ENCODE results near the gene RFX4. TPM values are rescaled to one million over a fixed set of nuclear protein-coding genes. Genes with fewer than 3 reads are reported as not detected.
"Not testable (repeated sequence)": the region's sequence is repeated elsewhere in the genome, so short reads cannot be mapped to it uniquely, and the experiment has no call there.

Gene RFX4
- total RNA-seq, 1 donor from 2014 or later, result not detected

DNA sequence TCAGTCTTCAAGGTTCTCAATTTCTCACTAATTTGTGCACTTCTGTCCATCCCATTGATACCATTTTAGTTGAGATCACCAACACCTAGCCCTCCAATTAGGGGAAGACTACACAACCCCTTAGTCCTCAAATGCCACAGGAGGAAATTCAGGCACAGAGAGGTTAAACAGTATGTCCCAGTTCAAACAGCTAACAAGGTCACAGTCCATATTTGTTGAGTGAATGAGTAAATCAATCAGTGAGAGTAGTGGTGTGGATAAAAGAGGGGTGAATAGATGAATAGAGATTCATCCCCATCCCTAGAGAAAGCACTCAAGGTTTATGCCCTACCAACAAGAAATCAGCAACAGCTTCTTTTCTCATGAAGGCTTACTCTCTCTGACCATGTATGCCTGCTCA, 97.5 kb downstream of the RFX4 start:
- intact Hi-C loops (cut with DNase I), result loop anchor here (5.0 kb wide), 1 partner anchor 162 kb away; no protein-coding TSS in a partner anchor
- DNase-seq (ENCODE audit: low spot score), result no peak

DNA sequence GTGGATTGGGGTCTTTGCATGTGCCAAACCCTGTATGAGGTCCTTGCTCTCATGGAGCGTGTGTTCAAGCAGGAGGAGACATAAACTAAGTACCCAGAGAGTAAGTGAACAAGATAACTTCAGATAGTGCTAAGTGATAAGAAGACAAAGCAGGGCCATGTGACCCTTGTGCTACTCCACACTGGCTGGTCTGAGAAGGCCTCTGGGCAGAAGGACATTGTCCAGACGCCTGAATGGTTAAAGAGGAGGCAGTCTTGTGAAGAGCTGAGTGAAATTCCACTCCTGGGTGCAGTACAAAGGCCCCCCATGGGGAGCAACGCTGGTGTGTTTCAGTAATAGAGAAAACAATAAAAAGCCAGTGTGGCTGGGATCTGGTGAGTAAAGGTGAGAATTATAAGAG, 98.4 kb downstream of the RFX4 start:
- intact Hi-C loops (cut with DNase I), result loop anchor here (5.0 kb wide), 1 partner anchor 161 kb away; no protein-coding TSS in a partner anchor
- DNase-seq (ENCODE audit: low spot score), result no peak

DNA sequence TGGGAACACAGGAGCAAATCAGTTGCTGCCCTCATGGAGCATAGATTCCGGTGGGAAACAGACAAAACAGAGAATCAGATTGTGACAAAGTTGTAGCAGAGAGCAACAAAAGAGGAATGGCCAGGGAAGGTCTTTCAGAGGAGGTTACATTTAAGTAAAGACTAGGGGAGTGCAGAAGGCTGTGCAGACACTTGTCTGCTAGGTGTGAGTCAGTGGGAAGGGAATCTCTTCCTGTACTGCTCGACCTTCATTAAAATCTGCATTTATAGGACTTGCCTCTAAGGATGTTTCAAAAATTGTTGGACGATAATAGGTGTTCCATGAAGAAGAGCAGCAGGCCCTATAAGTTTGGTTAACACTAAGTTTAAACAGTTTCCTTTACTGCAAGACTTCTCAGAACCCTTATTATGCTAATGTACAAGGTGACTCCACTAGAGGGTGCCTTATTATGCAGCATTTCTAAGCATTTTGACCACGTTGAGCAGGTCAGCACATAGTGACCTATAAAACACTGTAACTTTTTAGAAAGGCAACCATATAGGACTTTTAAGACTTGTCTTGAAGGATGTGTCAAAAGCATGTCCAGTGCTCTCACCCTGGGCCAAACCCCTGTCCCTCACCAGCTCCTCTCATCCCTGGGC, 99.9 kb downstream of the RFX4 start:
- DNase-seq (ENCODE audit: low spot score), result no peak
- intact Hi-C loops (cut with DNase I), result loop anchor here (5.0 kb wide), 1 partner anchor 160 kb away; no protein-coding TSS in a partner anchor

DNA sequence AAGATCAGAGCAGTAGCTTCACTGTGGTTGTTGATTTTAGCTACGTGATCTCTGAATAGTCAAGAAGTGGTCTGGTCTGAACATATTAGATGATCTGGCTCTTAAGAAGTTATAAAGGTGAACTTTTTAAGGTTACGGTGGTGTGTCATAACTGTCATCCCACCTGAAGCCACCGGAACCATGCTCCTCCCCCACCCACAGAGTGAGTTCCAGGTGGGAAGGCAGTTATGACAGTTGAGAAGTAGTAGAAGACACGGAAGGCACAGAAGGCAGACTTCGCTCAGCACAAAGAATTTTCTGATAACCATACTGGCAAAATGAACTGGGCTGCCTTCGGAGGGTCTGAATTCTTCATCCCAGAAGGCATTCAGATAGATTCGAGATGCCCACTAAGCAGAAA, 101.7 kb downstream of the RFX4 start:
- intact Hi-C loops (cut with DNase I), result loop anchor here (5.0 kb wide), 1 partner anchor 158 kb away; no protein-coding TSS in a partner anchor
- DNase-seq (ENCODE audit: low spot score), result no peak

DNA sequence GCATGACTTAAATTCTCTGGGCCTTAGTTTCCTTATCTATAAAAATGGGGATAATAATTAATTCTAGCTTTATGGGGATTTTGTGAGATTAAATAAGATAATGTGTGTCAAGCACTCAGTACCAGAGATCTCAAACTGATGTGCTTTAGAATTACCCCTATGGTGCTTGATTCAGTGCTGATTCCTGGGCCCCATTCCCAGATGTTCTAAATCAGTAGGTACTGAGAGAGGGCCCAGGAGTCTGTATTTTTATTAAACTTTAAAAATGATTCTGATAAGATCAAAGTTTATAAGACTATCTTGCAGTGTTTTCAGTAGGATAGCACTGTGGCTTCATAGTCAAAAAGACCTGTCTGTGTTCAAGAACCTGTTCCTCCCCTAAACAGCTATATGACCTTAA, 102.6 kb downstream of the RFX4 start:
- no peak for DNase-seq (ENCODE audit: low spot score)
- intact Hi-C loops (cut with DNase I), result no loop called here

DNA sequence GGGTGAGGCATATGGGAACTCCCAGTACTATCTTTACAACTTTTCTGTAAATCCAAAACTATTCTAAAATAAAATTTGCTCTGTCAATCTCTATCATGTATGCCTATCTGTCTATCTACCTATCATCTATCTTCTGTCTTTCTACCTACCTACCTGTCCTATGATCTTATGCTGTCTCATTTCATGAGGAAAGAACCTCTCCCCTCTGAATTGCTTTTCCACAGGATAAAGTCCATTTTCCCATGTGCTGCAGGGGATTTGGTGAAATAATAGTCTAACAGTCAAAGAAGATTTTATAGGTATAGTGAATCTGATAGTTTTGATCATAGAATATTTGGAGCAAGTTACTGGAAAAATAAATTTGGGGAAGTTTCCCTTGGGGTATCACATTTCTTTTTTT, 104.9 kb downstream of the RFX4 start:
- intact Hi-C loops (cut with DNase I), result no loop called here
- DNase-seq (ENCODE audit: low spot score), result no peak

DNA sequence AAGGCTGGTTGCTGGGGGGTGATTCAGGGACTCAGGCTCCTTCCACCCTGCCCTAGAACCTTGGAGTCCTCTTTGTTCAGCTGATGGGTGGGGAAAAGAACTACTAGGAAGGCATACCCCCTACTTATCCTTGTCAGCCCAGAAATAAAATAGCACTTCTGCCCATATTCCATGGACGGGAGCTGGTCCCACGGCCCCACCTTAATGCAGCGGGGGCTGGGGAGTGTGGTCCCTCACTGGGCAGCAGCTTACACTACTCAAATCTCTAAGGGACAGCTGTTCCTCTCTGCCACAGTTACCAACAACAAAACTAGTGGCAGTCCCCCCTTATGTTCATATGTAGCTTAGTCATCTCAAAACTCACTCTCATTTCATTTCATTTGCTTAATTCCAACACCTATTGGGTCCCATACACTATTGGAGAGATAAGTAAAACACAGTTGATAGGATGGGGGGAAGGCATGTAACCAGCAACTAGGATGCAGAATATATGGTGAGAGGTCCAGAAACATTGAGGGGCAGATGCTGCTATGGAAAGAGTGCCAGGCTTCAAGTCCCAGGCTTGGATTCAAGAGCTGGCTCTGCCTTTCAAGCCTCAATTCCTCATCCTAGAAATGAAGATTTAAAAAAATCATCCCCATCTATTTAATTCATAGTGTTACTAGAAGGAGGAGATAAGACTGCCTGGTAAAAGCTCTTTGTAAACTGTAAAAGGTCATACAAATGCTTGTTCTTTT, 107.9 kb downstream of the RFX4 start:
- no peak for DNase-seq (ENCODE audit: low spot score)
- intact Hi-C loops (cut with DNase I), result no loop called here

DNA sequence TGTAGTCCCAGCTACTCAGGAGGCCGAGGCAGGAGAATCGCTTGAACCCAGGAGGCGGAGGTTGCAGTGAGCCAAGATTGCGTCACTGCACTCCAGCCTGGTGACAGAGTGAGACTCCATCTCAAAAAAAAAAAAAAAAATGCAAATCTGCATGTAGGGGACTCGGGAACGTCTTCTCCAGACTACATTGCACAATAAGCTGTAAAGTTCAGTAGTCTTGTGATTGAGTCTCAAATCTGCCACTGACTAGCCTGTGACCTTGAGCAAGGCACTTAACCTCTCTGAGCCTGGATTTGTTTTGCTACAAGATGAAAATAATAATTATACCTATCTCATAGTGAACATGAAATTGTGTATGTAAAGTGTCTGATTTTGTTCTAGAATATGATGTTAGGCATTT, 109.2 kb downstream of the RFX4 start:
- DNase-seq (ENCODE audit: low spot score); intact Hi-C loops (cut with DNase I): not testable (repeated sequence)

DNA sequence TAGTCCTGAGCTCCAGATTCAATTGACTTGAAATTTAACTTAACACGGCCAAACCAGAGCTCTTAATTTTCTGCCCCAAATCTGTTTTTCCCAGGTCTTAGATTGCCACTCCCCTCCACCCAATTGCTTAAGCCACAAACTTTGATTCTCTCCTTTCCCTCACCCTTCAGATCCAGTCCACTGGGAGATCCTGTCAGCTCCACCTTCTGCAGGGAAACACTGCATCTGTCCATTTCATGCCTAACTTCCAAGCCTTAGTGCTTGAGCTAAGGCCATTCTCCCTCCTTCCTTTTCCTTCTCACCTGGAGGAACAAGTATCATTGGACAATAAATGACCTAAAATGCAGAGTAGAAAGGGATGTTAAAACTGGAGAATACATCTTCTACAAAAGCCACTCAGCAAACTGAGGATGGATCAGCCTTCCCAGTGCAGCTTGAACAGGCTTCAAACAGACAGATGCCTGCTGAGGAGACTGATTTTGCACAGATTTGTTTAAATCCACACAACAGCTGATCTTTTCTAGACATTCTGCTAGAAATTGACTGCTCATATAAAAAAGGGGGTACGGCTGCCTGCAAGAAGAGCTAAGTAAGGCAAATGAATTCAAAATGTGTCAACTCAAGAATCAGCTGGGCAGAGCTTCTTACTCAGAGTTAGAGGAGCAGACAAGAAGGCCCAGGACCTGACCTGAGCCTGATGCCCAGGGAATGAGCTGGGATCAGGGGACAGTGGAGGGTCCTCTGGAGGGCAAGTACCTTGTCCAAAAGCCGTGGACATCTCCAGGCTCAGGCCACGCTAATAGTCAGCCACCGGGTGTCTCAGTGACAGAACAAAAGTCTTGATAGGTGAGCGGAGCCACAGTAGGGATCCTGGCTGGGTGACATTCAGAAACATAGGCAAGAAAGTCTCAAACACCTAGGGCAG, 110.4 kb downstream of the RFX4 start:
- intact Hi-C loops (cut with DNase I), result no loop called here

DNA sequence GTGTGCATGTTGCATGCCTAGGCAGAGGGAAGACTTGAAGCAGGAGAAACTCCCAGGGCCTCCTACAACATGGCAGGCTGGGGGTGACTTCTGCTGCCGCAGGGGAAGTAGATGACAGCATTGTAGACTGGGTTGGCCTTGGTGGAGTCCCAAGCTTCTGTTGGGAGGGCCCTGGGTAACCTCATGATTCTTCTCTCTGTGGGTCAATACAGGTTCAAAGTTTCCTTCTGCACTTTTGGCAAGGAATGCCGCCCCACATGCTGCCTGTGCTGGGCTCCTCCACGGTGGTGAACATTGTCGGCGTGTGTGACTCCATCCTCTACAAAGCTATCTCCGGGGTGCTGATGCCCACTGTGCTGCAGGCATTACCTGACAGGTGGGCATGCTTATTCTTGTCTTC, 113.3 kb downstream of the RFX4 start:
- no peak for DNase-seq (ENCODE audit: low spot score)
- intact Hi-C loops (cut with DNase I), result no loop called here

More for the DNA sequence above, 110.4 kb downstream of the RFX4 start:
- no peak for DNase-seq (ENCODE audit: low spot score)

DNA sequence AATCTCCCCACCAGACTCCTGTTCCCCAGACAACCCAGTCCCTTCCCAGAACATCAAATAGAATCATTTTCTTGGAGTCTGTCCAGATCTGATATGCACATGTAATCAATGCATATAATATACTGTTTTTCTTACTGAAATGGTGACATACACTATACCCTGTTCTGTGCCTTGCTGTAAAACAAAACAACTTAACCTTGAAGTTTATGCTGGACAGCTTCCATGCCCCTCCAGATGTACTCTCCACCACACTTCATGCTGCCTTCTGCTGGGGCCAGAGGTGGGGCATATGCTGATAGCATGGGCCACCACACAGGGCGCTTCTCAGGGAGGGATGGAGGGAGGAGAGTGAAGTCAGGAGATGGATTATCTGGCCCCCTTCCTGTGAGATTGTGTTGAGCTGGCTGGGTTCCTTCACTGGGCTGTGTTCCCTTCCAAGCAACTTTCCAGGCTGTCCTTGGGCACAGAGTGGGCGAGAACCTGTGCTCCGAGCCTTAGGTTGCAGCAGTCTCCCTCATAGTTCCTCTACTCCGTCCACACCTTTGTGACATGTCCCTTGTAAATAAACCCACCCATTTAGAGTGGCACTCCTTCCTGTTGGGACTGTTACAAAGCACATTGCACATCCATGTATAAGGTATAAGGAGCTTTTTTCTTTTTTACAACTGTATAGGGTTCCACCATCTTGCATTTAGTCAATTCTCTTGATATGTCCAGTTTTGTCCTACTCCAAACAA, 114.0 kb downstream of the RFX4 start:
- intact Hi-C loops (cut with DNase I), result no loop called here
- DNase-seq (ENCODE audit: low spot score), result no peak

DNA sequence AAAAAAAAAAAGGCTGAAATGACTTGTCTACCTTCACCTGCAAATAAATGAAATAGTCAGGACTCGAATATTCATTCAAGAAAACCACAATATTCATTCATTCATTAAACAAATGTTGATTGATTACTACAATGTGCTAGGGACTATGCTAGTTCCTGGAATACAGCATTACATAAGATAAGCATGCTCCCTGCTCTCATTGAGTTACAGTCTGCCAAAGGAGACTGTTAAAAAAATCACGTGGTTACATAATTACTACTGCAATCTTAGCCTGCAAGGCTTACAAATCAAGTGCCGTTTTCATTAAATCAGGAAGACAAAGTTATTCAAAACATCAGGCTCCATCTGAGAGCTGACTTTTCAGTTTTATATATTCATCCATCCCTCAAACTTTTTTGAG, 121.3 kb downstream of the RFX4 start:
- intact Hi-C loops (cut with DNase I), result no loop called here
- no peak for DNase-seq (ENCODE audit: low spot score)

DNA sequence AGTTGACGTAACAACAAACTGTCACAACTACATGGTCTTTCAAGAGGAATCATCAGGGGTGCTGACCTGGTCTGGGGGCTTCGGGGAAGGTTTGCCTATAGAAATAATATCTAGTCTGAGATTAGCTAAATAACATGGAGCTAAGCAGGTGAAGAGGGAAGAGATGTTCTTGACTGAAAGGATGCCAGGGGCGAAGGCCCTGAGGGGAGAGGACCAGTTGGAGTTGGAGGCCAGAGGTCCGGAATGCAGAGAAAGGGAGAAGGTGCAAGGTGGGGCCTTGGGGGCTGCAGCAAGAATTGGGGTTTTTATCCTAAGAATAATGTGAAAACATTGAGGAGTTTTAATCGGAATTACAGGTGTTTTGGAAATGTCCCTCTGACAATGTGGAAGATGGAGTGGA, 123.2 kb downstream of the RFX4 start:
- intact Hi-C loops (cut with DNase I), result no loop called here
- no peak for DNase-seq (ENCODE audit: low spot score)

DNA sequence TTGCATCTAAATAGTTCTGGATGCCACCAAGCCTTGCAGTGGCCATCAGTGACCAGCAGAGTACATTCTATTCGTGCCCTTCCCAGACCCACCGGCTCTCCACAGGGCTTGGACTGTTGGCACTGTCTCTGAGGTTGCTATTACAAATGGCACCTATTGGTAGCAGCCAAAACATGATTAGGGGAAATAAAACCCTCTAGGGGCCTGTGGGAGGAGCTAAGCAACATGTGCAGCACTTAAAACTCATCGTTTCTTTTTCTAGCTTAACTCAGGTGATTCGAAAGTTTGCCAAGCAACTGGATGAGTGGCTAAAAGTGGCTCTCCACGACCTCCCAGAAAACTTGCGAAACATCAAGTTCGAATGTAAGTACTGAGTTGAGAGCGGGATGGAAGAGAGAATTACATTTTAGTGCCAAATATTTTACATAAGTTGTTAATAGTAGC, 126.3 kb downstream of the RFX4 start:
- DNase-seq (ENCODE audit: low spot score), result no peak
- intact Hi-C loops (cut with DNase I), result no loop called here

DNA sequence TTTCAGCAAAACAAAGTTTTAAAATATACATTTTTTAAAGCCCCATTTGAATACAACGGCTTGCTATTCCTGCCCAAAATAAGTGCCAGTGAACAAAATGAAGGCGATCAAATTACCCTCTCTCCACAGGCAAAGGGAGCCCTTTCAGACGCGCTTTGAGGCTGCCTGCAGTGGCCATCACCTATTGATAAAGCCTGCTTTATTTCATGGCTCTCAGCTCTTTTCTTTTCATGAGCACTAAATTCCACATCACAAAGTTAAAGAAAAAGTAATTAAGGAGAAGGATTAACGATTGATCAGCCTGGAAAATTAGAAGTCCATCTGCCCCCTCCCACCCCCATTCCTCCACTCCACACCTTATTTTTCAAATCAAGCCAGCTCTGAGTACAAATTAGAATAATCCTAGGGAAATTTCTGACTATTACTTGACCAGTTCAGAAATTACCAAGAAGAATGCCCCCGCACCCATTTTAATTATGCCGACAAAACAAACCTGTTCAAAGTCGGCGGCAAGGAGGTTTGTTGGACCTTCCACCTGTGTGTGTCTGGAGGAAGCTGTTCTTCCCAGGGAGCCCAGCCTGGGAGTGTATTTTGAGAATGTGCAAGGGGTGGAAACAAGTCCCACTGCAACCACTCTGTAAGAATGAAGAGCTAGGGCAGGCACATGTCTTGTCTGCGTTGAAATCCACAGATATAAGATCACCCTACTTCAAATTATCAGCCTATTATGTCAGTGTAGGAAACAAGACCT, 127.5 kb downstream of the RFX4 start:
- DNase-seq (ENCODE audit: low spot score), result no peak
- intact Hi-C loops (cut with DNase I), result no loop called here

DNA sequence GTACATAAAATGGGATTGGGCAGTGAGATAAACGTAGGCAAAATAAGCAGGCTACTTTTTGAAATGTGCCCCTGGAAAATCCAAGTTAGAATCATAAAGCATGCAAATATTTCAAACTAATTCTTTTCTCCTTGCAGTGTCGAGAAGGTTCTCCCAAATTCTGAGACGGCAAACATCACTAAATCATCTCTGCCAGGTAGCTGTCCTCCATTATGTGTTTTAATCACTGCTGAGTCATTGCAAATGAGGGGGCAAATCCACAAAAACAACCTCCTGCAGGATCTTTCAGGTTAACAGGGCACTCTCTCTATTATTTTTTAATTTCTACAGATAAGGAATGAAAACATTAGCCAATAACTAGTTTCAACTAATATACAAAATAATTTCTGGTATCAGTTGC, 128.5 kb downstream of the RFX4 start:
- intact Hi-C loops (cut with DNase I), result no loop called here
- DNase-seq (ENCODE audit: low spot score), result no peak

DNA sequence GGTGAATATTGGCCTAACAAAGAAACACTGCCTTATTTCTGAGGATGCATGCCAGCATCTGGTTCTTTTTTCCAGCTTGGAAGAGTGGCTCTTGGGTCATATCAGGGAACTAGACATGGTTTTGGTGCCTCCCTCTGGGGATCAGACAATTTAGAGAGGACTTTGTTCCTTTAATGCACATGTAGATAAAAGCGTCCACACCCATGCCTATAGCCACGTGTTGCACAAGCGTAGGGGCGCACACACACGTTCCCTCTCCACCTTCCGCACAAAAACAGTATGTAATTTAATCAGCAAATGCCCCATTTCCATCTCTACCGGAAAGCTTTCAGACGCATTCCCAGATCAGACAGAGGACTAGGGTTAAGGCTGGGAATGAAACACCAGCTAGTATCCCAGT, 130.0 kb downstream of the RFX4 start:
- intact Hi-C loops (cut with DNase I), result no loop called here
- no peak for DNase-seq (ENCODE audit: low spot score)

DNA sequence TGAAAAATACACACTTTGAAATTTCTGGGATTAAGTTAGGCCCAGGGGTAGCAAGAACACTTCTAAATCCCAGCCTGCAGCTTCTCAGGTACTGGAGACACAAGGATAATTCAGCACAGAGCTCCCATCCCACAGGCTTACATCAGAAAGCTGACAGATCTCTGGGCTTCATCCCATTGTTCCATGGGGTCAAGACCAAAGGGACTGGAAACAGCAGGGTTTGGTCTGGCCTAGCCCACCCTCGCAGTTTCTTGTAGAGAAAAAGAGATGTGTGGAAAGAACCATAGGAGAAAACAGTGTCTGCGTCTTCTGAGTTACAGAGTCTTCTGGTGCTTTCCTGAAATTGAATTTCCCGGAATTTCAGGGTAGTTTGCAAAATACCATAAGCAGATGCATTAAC, 132.1 kb downstream of the RFX4 start:
- intact Hi-C loops (cut with DNase I), result no loop called here
- no peak for DNase-seq (ENCODE audit: low spot score)

DNA sequence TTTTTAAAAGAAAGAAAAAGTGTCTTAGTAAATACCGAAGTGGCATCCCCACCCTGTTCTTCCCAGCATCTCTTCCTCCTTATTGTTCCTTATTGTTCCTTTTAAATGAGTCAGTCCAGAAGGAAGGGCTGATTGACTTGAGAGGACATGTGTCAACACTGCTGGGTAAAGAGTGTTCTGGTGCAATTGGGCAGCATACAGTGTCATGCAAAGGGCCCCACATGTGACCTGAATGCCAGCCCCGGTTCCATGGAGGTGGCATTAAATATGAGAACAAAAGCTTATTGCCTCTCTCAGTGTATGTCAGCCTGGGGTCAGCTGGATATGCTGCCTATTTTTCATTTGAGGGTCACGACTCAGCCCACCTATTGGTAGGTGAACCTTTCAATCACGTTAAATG, 132.8 kb downstream of the RFX4 start:
- DNase-seq (ENCODE audit: low spot score), result no peak

More for the DNA sequence above, 132.8 kb downstream of the RFX4 start:
- intact Hi-C loops (cut with DNase I), result no loop called here
